Muscle of leg (tissue), 11 donors: ENCODE measurements around the gene RAD9A. TPM values are rescaled to one million over a fixed set of nuclear protein-coding genes. Genes with fewer than 3 reads are reported as not detected.
"Not testable (repeated sequence)": the region's sequence is repeated elsewhere in the genome, so short reads cannot be mapped to it uniquely, and the experiment has no call there.

Source experiments
- DNase-seq: peaks from one replicate; pipeline ENCODE4 v3.0.0; 2013
- H3K27ac ChIP-seq: one replicate; pipeline ENCODE4 v1.5.1; 2013; ENCODE audit warnings: mild to moderate bottlenecking, low read length, control low read depth
- H3K27me3 ChIP-seq: one replicate; pipeline ENCODE4 v1.6.1; 2013; ENCODE audit warnings: low read length; ENCODE audit not compliant: control insufficient read depth, insufficient read depth
- H3K36me3 ChIP-seq: one replicate; pipeline ENCODE4 v1.6.1; 2013; ENCODE audit warnings: low read length; ENCODE audit not compliant: control insufficient read depth, insufficient read depth
- H3K4me1 ChIP-seq: one replicate; pipeline ENCODE4 v1.6.1; 2013; ENCODE audit warnings: low read length; ENCODE audit not compliant: control insufficient read depth, insufficient read depth
- H3K4me3 ChIP-seq: one replicate; pipeline ENCODE4 v1.5.1; 2013; ENCODE audit warnings: low read length, control low read depth
- H3K9me3 ChIP-seq: replicated peaks from 2 replicates; pipeline ENCODE4 v1.6.1; 2013; ENCODE audit warnings: low read depth, low read length; ENCODE audit not compliant: control insufficient read depth
- WGBS: methylation state at CpG from one replicate; pipeline ENCODE4 v1.1.5; 2013; ENCODE audit warnings: missing lambda C conversion rate; ENCODE audit not compliant: insufficient coverage; 5-methylcytosine and 5-hydroxymethylcytosine counted together
- polyA plus RNA-seq, 8 donors: library from polyadenylated mRNA; unstranded; fragments of 120-200 nt; gene quantifications; one replicate each; pipeline versions ENCODE4 v1.2.1 to v1.2.3, GENCODE V29; 2013; ENCODE audit warnings: inconsistent platforms in 1 of 8, low replicate concordance in 1 of 8; ENCODE audit not compliant: insufficient read length in 8 of 8, insufficient read depth in 1 of 8
- total RNA-seq: library from RNA; stranded (reverse); fragments of 120-200 nt; gene quantifications from one replicate; pipeline ENCODE4 v1.2.4, GENCODE V29; 2013

RAD9A gene
- total and polyA plus RNA-seq, 9 donors: 6.9 to 14.2 (median 11.0) TPM

DNA sequence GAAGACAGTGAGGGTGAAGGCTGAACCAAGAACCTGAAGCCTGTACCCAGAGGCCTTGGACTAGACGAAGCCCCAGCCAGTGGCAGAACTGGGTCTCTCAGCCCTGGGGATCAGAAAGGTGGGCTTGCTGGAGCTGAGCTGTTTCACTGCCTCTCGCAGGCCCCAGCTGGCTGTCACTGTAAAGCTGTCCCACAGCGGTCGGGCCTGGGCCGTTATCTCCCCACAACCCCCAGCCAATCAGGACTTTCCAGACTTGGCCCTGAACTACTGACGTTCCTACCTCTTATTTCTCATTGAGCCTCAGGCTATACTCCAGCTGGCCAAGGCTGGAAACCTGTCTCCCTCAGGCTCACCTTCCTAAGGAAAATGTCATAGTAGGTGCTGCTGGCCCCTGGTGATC is 5.8 kb downstream of the RAD9A start:
- DNase-seq: no peak
- Histone ChIP-seq H3K36me3 (peaks cover 62% of the 10 kb centered on the region), H3K27ac (no peak overlapping the region), H3K4me3 (no peak overlapping the region), H3K27me3 (no peaks in the 10 kb centered on the region), H3K4me1 (peaks cover 41% of the 10 kb centered on the region), H3K9me3 (no peaks in the 10 kb centered on the region)
- 45% methylated on average over 5 of the region's 6 CpGs for WGBS

DNA sequence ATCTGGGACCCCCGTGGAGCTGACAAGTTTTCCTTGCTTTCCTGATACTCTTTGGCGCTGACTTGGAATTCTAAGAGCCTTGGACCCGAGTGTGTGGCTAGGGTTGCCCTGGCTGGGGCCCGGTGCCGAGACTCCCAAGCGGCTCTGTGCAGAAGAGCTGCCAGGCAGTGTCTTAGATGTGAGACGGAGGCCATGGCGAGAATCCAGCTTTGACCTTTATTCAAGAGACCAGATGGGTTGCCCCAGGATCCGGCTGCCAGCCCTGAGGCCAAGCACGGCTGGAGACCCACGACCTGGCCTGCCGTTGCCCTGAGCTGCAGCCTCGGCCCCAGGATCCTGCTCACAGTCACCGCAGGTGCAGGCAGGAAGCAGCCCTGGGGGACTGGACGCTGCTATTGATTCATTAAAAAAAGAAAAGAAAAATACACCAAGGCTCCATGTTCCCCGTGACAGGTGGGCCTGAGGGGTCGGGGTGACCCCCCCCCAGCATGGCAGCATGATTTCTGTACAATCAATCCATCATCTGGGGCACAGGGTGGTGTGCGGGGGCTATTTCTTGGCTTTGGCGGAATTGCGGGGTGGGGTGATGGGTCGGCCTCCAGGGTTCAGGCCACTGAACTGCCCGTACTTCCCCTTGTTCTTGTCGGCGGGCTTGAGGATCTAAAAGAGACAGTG is 6.3 kb downstream of the RAD9A start:
- no peak for DNase-seq
- Histone ChIP-seq H3K9me3 (no peaks in the 10 kb centered on the region), H3K27me3 (no peaks in the 10 kb centered on the region), H3K4me3 (no peak overlapping the region), H3K36me3 (peaks cover 62% of the 10 kb centered on the region), H3K27ac (no peak overlapping the region), H3K4me1 (peaks cover 43% of the 10 kb centered on the region)
- 75% methylated on average over 19 of the region's 24 CpGs for WGBS

- 85% methylated on average over 27 of the region's 31 CpGs for WGBS
- H3K27me3 ChIP-seq: no peaks in the 10 kb centered on the region
- H3K4me3 ChIP-seq: no peak overlapping the region
- no peaks in the 10 kb centered on the region for H3K9me3 ChIP-seq
- no peak for DNase-seq
- peaks cover 56% of the 10 kb centered on the region for H3K36me3 ChIP-seq
- peaks cover 44% of the 10 kb centered on the region for H3K4me1 ChIP-seq
- H3K27ac ChIP-seq: no peak overlapping the region
Observed at GRCh38 chr11:67398661-67399563, 7.1 kb downstream of the RAD9A start.

DNA sequence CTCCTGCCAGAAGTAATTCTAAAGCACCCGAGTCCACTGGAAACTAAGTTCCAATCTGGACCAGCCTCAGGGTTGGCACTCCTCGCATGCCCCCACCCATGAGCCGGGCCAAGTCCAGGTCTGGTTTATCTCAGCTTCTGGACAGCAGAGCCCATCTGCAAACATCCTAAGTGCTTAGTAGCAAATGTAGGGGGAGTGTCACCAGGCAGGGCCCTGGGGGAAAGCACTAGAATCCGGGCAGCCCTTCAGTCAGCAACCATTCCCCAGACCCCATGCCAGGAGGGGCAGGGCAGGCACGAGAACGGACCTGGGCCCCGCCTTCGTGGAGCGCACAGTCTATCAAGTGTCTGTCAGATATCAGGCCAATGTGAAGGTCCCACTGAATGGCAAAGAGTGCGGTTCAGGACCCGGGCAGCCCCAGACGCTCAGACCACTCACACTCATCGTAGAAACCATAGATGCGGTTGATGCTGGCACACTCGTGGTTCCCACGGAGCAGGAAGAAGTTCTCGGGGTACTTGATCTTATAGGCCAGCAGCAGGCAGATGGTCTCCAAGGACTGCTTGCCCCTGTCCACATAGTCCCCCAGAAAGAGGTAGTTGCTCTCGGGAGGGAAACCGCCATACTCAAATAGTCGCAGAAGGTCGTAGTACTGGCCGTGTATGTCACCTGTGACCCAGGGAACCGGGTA is 8.6 kb downstream of the RAD9A start:
- WGBS: 44% methylated on average over 21 of the region's 23 CpGs
- no peaks in the 10 kb centered on the region for H3K9me3 ChIP-seq
- peaks cover 46% of the 10 kb centered on the region for H3K36me3 ChIP-seq
- peaks cover 4% of the 10 kb centered on the region for H3K27me3 ChIP-seq
- no peak for DNase-seq
- H3K4me3 ChIP-seq: peak overlapping the region; percentile 99
- H3K4me1 ChIP-seq: peaks cover 44% of the 10 kb centered on the region
- H3K27ac ChIP-seq: peak overlapping the region; percentile 90

DNA sequence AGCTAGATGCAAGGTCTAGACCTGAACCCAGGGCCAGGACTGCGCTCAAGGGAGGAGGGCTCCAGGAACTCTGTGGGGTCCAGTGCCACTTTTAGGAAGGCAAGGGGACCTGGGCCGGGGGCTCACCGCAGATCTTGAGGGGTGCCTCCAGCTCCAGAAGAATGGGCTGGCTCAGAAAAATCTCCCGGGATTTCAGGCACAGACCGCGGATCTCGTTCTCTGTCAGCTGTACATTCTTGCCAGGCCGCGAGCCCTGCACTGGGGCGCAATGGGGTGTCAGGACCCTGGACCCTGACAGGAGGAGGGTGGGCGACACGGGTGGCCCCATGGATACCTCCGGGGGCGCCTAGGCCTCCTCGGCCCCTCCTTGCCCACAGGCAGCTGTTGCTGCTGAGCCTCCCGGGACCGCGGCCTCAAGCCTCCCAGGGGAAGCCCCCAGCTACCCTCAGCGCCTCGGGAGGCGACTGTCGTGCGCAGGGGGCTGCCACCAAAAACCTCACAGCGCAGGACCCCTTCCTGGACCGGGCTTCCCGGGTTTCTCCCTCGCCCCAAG is 9.2 kb downstream of the RAD9A start:
- no peak for DNase-seq
- 4% methylated on average over 27 of the region's 27 CpGs for WGBS

GRCh38 chr11:67401495-67402191 is 9.9 kb downstream of the RAD9A start, which contains the start of gene PPP1CA:
Gene PPP1CA, minus strand, starts transcription at chr11:67401858. Its CDS starts 76 bp downstream, at chr11:67401782.
- under 1% methylated on average over 44 of the region's 73 CpGs for WGBS
- peaks cover 40% of the 10 kb centered on the region for H3K4me1 ChIP-seq

More for the DNA sequence above, 9.2 kb downstream of the RAD9A start:
- peak overlapping the region; percentile 99 for H3K4me3 ChIP-seq
- H3K27ac ChIP-seq: peak overlapping the region; percentile 90
- H3K9me3 ChIP-seq: no peaks in the 10 kb centered on the region
- H3K27me3 ChIP-seq: peaks cover 4% of the 10 kb centered on the region
- peaks cover 44% of the 10 kb centered on the region for H3K4me1 ChIP-seq
- peaks cover 43% of the 10 kb centered on the region for H3K36me3 ChIP-seq

GRCh38 chr11:67402192-67402839 is 10.5 kb downstream of the RAD9A start:
- WGBS: 62% methylated on average over 13 of the region's 19 CpGs
- Histone ChIP-seq H3K27ac (peak overlapping the region; percentile 92), H3K4me1 (peaks cover 34% of the 10 kb centered on the region), H3K36me3 (peaks cover 30% of the 10 kb centered on the region), H3K4me3 (peak overlapping the region; percentile 45)
- DNase-seq, H3K27me3 ChIP-seq, H3K9me3 ChIP-seq: not testable (repeated sequence)

More at GRCh38 chr11:67401495-67402191, 9.9 kb downstream of the RAD9A start, which contains the start of gene PPP1CA:
- H3K27ac ChIP-seq: peak within 1 kb of the TSS; percentile 92
- peak within 1 kb of the TSS; percentile 99 for H3K4me3 ChIP-seq
- no peaks in the 10 kb centered on the region for H3K9me3 ChIP-seq
- peaks cover 37% of the 10 kb centered on the region for H3K36me3 ChIP-seq
- peaks cover 4% of the 10 kb centered on the region for H3K27me3 ChIP-seq
- DNase-seq: peak; percentile 96

GRCh38 chr11:67403085-67403484 is 11.3 kb downstream of the RAD9A start:
- not testable (repeated sequence) for H3K27me3 ChIP-seq

More at GRCh38 chr11:67403085-67403484, 11.3 kb downstream of the RAD9A start:
- not testable (repeated sequence) for H3K9me3 ChIP-seq, H3K27ac ChIP-seq, H3K4me3 ChIP-seq, DNase-seq
- peaks cover 39% of the 10 kb centered on the region for H3K4me1 ChIP-seq
- 94% methylated on average over 5 of the region's 9 CpGs for WGBS
- H3K36me3 ChIP-seq: peaks cover 23% of the 10 kb centered on the region
